ENCODE results near the gene MGAT3.
"Not testable (repeated sequence)": the region's sequence is repeated elsewhere in the genome, so short reads cannot be mapped to it uniquely, and the experiment has no call there.

Gene MGAT3

DNA sequence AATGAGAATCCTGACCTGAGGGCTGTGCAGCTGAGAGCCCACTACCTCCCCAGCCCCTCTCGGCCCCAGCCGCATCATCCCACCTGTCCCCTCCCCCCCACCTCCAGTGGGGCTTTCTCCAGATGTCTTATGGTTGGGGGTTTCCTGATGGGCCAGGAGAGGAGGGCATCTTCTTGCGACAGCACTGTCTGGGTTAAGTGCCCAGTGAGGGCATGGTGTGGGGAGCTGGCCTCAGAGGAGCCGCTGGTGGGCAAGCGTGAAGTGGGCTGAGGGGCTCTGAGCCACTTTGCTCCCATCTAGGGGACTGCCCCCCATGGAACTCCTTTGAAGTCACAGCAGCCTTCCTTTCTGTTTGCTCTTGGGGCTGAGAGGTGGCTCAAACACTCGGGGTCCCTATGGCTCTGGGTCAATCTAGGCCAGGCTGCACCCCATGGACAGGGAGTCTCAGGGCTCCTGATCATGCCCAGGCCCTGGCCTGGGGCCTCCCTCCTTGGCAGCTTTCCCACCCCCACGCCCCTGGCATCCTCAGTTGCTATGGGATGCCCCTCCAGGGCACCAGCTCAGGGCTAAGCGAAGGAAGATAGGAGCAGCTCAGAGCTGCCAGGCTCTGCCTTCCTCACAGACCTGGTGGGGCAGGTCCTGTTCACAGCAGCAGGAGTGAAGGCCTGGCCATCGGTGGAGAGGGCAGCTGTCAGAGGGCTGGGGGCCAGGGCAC is 34.3 kb downstream of the MGAT3 start:
- DNase-seq (ENCODE audit: low read depth), result no peak

DNA sequence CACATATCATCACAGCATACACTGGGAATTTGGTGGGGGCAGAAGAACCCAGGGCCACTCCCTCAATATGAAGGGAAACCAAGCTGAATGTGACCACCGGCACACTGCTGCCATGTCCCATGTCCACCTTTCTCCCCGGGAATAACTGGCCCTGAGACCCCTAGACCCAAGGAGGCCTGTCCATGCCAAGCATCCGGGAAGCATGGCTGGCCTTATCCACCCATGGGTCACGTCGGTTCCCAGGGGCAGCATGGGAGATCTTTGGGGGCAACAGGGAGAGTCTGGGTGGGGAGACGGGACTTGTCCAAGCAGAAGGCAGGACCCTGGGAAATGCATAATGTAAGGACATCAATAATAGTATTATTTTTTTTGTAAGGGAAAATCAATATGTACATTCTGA is 34.9 kb downstream of the MGAT3 start:
- DNase-seq (ENCODE audit: low read depth), result no peak

DNA sequence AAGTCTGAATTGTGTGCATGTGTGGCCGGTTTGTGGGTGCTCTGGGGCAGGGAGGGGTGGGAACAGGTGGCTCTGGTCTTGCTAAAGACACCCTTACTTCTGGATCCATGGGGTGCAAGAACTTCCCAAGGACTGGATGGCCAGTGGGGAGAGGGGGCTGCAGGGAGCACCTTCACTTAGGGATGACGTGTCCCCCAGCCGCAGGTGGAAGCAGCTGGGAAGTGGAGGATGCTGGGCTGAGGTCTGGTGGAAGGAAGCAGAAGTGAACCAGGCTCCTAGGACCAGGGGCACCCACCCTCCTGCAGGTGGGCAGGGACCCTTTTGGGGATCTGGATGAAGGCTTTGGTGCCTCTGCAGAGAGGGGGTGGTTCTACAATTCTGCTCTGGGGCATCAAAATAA is 35.4 kb downstream of the MGAT3 start:
- no peak for DNase-seq (ENCODE audit: low read depth)

DNA sequence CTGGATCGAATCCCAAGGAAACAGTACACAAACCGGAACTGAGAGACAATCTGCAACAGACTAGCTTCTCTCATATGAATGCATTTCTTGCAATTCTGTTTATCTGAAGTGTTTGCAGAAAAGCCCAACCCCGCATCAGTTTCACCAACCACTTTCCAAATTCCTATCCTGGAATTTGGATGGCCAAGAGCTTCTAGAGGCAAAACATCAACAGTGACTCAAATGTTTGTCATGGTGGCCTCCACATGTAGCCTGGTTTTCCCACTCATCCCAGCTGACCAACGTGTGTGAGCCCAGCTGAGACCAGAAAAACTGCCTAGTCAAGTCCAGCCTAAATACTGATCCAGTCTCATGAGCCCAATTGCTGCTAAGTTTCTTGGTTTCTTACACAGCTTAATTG is 36.9 kb downstream of the MGAT3 start:
- DNase-seq (ENCODE audit: low read depth), result peak; percentile 42

DNA sequence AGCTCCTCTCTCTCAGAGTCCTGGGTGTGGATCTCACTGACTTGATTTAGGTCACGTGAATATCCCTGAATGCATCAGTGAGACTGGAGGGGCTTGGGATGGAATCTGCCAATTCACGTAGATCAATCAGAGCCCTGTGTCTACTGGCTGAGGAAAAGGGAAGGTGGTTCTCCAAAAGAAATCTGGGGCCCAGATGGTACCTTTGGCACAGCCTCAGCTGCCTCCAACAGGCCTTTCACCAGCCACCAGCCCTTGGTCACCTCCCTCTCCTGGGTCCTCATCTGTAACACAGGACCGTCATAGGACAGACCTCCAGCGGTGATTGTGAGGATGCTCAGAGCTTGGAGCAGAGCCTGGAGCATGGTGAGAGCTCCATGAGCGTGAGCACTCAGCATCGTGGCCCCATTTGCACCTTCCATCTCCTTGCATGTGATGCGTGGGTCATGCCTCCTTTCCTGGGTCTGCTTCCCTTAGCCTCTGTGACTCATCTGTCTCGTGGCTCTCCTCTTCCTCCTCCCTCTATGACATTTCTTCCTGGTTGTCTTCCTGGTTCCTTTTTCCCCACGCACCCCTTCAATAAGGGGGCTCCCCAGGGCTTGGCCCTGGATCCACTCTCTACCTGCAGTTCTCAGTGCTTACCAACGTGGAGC is 37.8 kb downstream of the MGAT3 start:
- no peak for DNase-seq (ENCODE audit: low read depth)

DNA sequence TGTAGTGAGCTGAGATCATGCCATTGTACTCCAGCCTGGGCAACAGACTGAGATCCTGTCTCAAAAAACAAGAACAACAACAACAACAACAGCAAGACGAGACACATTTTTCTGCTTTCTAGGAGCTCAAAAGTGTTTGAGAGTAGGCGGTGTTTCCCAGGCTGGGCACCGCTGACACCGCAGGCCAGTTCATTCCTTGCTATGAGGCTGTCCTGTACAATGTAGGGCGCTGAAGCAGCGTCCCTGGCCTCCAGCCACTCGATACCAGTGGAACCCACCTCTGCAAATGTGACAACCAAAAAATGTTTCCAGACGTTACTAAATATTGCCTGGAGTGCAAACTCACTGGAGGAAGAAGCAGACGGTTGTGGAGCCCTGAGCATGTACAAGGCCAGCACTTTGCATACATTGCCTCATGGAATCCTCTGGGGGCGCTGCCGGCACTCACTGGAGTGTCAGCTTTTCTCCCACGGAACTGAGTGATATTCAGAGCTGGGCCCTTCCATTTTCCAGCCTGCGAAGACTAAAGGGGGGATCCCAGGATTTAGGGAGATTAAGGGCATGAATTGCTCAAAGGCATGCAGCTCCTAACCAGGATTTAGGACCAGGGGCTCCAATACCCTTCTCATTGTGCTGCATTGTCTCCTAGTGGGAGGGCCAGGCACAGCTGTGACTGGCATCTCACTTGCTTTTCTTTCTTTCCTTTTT is 39.5 kb downstream of the MGAT3 start:
- DNase-seq (ENCODE audit: low read depth), result peak; percentile 67

DNA sequence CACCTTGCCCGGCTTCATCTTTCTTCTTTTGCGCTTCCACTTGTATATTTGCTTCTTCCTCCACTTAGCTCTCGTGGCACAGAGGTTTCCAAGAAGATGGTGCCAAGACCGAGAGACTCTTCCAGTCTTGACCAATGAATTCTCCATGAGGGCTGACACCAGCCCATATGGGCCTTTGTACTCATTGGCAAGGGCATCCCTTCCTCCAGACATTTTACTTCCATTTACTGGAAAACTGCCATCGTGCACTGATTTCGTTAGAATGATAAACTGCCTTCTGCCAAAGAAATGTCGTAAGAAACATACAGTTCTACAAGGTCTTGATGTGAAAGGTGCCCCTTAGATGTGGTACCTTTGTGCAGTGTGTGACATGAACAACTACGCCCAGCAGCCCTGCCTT is 40.6 kb downstream of the MGAT3 start:
- DNase-seq (ENCODE audit: low read depth), result no peak

DNA sequence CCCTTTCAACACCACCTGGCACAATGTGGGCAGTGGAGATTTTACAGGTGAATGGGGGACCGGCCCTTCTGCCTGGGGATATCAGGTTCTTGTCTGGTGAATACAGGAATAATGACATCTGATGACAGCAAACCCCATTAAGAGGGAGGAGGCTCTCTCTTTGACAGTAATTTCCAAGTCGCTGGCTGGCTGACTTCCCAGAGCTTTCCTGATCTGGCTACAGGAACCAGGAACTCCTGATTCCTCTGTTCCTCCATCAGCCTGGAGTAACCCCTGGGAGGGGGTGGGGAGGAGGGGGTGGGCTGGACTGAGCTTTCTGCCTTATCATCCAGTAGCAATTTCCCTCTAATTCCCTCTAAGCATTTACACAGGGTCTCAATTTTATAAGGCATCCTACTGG is 41.6 kb downstream of the MGAT3 start:
- no peak for DNase-seq (ENCODE audit: low read depth)

DNA sequence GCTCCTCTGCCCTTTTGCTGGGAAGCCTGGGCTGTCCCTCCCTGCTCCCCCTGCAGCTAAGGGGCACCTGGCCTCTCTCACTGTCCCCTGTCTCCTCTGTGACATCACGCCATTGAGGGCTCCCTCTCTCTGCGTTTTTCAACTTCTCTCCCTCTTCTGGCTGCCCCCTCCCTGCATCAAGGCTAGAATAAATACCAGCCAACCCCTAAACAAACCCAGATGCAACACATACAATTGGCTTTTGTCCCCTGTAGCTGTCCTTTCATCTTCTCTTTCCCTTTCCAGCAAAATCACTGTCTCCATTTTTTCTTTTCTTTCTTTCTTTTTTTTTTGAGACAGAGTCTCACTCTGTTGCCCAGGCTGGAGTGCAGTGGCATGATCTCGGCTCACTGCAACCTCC is 42.0 kb downstream of the MGAT3 start:
- DNase-seq (ENCODE audit: low read depth), result no peak

DNA sequence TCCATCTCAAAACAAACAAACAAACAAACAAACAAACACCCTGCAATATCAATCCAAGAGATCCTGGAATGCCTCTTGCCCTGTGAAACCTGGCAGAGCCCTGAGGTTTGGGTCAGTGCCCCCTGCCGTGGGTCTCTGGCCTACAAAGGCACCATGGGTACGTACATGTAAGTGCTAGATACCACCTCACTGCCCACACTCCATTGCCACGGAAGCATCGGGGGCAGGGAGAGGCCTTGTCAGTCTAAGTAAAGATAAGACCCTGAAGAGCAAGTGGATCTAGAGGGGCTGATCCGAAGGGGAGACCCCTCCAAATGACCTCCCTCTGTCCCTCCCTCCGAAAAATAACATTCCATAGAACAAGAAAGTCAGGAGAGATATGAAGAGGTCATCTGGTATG is 43.3 kb downstream of the MGAT3 start:
- no peak for DNase-seq (ENCODE audit: low read depth)

DNA sequence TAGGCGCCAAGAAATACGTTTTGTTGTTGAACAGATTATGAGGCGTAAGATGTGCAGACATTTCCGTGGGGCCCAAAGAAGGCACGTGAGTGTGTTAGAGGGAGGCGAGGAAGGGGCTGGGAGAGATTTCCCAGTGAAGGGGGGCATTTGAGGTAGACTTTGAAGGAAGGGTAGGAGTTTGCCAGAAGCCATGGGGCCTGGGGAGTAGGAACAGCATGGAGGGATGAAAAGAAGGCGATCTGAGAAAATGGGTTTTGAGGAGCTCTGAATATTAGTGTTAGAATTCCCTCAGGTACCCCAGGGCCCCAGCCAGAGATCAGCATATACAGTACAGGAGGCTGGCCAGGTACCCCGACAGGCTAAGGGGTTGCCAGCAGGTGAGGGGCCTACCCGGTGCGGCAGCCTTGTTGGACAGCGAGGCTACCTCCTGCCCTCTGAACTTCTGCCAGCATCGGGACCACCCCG is 44.9 kb downstream of the MGAT3 start:
- peak; percentile 21 for DNase-seq (ENCODE audit: low read depth)

DNA sequence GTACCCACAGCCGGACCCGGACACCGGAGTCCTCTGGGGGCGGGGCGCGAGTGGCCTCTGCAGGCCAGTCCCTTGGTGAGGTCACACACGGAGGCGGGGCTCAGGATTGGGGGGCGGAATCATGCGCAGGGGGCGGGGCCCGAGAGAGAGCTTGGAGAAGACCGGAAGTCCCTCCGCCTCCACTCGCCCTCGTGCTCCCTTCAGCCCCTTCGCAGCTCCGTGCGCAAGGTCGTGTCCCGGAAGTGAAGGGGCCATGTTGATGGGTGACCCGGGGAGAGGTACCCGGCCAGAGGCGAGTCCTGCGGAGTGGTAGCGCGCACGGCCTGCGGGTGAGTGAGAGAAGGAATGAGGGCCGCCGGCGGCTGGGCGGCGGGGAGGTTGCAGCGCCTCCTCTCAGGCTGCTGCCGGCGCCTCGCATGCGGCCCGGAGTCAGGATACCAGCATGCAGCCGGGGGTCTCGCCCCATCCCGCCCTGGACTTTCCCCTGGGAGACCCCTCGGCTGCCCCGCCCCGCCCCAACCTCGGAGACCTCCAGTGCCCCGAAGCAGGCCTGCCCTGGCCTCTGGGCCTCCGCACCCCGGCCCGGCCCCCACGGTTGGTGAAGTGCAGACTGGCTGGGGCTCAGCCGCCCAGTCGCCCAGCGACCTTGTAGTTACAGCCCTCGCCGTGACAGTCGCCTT is 45.4 kb downstream of the MGAT3 start, which contains the start of gene MIEF1:
Gene MIEF1 (plus strand): TSS at position 182 of the 680 bp plus-strand sequence. CDS start 9,005 bp downstream, outside the sequence.
- peak; percentile 96 for DNase-seq (ENCODE audit: low read depth)

DNA sequence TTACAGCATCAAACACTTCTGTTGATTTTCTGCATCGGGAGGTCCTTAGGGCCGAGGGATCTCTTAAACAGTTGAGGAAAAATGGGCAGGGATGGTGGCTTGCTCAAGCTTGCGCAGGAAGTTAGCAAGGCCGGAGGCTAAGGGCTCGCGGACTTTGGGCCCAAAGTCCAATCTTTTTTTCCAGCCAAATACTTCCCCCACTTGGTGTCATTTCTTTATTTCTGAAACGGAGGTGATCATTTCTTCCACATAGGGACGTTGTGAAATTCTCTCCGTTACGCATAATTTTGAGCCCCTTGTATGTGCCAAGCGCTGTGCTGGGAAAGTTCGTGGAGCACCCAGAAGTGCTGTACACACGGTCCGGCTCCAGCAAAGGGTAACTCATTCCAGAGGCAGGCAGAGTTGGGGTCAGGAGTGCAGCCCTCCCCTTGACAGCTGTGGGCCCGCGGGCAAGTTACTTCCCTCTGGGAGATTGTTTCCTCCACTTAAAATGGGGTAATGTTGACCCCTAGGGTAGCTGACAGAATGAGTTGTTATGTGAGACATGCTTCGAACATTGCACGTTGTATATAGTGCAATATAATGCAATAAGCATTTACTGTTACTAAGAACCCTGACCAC is 46.1 kb downstream of the MGAT3 start:
- no peak for DNase-seq (ENCODE audit: low read depth)

DNA sequence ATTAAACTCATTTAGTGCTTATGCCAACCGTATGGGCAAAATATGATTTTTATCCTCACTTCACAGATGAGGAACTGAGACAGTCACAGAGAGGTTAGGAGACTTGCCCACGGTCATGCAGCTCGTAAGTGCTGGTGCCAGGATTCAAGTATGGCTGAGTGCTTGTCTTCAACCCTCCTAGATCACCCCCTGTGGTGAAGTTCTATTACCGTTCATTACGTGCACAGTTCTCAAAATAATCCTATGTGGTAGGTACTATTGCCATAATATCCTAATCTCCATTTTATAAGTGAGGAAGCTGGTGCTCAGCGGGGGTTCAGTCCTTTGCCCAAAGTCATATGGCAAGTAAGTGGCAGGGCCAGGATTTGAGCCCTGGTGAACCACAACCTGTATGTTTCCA is 46.8 kb downstream of the MGAT3 start:
- no peak for DNase-seq (ENCODE audit: low read depth)

DNA sequence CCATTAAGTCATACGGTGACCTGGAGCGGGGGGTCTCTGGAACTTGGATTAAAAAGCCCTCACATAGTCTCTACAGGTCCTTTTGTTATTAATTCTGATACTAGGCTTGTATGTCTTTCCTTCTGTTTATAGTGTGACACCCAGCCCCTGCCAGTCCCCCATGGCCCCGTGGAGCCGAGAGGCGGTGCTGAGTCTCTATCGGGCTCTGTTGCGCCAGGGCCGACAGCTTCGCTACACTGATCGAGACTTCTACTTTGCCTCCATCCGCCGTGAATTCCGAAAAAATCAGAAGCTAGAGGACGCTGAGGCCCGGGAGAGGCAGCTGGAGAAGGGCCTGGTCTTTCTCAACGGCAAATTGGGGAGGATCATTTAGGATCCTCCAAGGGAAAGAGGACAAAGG is 47.3 kb downstream of the MGAT3 start:
- no peak for DNase-seq (ENCODE audit: low read depth)

DNA sequence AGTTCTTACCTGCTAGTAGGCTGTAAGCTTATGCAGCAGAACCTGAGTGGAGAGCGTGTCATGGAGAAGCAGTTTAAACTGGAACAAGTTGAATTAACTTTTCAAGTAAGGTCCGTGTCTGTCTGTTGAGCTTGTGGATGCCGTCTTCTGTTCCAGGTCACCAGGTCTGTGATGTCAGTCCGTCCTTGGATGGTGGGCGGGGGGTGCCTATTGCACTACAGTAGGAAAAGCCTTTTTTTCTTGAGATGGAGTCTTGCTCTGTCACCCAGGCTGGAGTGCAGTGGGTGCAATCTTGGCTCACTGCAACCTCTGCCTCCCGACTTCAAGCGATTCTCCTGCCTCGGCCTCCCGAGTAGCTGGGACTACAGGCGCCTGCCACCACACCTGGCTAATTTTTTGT is 50.2 kb downstream of the MGAT3 start:
- DNase-seq (ENCODE audit: low read depth), result not testable (repeated sequence)

DNA sequence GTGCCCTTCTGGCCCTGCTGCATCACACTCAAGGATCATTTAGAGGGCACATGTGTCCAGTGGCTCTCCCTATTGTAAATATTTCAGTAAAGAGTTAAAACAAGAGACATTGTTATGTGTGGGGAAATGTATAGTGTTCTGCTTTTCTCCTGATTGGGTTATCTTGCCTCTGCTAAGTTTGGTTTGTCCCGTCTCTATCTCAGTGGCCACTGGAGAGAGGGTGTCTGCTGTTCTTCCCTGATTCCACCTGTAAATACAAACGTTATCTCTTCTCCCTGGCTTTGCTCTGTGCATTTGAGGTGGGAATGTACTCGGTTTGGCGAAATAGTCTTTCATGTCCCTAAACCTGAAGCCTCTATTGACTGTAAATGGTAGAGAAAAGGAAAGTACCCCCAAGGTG is 51.6 kb downstream of the MGAT3 start:
- no peak for DNase-seq (ENCODE audit: low read depth)

DNA sequence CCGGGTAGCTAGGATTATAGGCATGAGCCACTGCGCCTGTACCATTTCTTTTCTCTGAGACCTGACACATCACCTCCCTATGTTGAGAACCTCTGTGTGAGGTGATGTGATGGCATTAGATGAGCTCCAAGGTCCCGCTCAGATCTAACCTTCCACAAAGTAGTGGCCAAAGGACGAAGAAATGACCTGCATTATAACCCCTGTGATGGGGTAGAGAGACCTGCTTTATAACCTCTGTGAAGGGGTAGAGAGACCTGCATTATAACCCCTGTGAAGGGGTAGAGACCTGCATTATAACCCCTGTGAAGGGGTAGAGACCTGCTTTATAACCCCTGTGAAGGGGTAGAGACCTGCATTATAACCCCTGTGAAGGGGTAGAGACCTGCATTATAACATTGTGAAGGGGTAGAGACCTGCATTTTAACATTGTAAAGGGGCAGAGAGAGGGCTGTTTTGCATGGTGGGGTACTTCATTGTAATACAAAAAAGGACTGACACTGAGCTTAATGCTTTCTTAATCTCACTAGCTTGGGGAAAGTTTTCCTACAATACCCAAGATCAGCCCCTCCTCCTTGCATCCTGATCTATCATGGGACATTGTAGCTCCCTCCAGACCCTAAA is 53.8 kb downstream of the MGAT3 start:
- no peak for DNase-seq (ENCODE audit: low read depth)

DNA sequence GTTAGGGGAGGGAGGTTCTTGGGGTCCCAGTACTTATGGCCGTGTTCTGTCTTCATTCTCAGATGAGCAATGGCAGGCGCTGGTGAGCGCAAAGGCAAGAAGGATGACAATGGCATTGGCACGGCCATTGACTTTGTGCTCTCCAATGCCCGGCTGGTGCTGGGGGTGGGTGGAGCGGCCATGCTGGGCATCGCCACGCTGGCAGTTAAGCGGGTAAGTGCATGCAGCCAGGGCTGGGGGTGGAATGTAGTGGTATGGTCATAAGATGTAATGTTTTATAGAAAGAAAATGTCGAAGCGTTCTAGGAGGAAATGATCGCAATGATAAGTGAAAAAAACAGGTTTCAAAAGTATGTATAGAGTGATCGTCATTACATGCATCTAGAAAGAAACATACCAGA is 54.4 kb downstream of the MGAT3 start:
- DNase-seq (ENCODE audit: low read depth), result no peak

DNA sequence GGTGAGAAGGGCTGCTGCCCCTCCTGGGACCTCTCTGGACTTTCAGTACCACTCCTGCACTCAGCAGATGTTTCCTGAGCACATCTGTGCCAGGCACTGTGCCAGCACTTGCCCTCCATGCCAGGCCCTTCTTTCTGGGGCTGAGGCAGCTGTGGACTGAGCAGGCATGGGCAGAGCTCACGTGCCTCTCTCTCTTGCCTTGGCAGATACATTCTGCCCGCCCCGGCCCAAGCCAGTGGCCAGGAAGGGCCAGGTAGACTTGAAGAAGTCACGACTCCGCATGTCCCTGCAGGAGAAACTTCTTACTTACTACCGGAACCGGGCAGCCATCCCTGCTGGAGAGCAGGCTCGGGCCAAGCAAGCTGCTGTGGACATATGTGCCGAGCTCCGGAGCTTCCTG is 55.2 kb downstream of the MGAT3 start:
- no peak for DNase-seq (ENCODE audit: low read depth)

DNA sequence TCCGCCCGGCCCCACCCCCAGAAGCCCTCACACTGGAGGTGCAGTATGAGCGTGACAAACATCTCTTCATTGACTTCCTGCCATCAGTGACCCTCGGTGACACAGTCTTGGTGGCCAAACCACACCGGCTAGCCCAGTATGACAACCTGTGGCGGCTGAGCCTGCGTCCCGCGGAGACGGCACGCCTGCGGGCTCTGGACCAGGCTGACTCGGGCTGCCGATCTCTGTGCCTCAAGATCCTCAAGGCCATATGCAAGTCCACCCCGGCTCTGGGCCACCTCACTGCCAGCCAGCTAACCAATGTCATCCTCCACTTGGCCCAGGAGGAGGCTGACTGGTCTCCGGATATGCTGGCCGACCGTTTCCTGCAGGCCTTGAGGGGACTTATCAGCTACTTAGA is 57.0 kb downstream of the MGAT3 start:
- DNase-seq (ENCODE audit: low read depth), result no peak

Data from amniotic epithelial cell (primary cell).